Stimulated activated naive CD4-positive, alpha-beta T cell treated with Interleukin-2 at 50 U/mL for 16 hours (primary cell): ENCODE measurements around the gene DTX1.

ENCODE experiments used
- DNase-seq: peaks from one replicate; lab custom pipeline; 2025; lab: John Stamatoyannopoulos, UW

DTX1 gene

DNA sequence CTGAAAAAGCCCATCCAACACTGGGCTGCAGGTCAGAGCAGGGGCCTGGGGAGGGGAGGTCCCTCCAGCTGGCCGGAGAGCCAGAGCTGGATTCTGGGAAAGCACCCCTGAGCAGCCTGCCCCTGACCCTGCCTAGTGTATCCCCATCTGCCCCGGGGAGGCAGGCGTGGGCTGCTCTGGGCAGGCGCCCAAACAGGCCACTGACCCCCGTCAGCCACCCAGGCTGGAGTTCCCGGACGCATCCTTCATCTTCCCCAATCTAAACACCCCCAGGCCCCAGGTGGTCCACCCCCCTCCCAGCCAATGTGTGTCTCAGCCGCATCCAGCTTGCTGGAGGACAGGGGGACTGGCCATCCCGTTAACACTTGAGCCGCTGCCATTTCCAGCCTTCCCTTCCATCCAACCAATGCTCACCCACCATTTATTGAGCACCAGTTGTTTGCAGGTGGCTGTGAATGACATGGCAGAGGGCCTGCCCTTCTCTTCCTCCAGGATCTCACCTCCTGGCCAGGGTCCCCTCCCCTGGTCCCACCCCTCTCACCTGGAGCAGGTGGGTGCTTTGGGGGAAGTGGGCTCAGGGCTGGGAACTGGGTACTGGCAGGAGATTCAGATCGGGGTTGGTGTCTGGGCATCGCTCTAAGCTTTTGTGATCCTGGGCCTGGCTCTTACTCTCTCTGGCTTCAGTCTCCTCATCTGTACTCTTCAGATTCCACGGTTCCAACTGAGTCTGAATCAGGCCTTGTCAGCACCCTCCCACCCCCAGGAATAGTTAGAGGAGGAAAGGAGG lies 743 bp upstream of the DTX1 start:
- DNase-seq: no peak

GRCh38 chr12:113056381-113056630 lies 224 bp upstream of the DTX1 start:
- DNase-seq: no peak

DNA sequence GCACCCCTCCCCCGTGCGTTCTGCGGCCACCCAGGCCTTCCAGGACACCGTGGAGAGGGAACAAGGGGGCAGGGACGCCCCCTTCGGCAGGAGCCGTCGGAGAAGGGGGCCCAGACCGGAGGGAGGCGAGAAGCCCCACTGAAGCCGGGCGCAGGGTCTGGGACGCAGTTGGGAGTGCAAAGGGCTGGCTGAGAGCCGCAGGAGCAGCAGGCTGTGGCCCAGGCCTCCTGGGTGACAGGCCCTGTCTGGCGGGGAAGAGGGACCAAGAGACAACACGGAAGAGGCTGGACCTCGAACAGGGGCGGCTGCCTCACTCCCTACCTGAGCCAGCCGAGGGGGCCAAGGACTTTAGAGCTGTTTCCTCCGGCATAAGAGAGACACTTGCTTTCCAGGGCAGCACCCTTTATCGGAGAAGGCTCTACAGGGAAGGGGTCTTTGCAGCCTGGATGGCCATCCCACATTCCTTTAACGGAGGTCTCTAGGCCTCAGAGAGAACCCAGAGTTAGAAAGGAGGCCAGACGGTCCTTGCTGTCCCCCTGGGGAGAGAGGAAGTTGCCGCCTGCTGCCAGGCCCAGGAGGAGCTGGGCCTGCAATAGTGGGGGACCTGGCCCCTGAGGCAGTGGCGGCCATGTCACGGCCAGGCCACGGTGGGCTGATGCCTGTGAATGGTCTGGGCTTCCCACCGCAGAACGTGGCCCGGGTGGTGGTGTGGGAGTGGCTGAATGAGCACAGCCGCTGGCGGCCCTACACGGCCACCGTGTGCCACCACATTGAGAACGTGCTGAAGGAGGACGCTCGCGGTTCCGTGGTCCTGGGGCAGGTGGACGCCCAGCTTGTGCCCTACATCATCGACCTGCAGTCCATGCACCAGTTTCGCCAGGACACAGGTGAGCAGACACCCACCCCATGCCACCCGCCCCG lies 1.3 kb downstream of the DTX1 start:
- DNase-seq: no peak

- no peak for DNase-seq
Observed at GRCh38 chr12:113058553-113058952, 2.0 kb downstream of the DTX1 start.

DNA sequence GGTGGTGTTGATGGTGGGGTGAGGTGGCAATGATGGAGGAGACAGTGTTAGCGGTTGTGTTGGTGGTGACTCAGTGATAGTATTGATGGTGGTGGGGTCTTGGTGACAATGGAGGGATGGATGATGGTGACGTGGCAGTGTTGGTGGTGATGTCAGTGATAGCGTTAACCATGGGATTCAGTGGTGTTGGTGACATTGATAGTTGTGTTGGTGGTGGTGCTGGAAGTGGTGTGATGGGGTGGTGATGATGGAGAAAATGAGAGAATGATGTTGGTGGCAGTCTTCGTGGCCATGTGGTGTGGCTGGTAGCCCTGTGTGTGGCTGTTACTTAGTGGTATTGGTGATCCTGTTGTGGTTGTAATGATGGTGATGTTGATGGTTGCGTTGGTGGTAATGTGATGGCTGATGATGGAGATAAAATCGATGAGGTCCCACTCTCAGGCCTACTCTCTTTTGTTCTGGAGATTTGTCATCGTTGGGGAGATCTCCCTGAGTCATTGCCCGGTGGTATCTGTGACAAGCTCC lies 2.6 kb downstream of the DTX1 start:
- DNase-seq: no peak

DNA sequence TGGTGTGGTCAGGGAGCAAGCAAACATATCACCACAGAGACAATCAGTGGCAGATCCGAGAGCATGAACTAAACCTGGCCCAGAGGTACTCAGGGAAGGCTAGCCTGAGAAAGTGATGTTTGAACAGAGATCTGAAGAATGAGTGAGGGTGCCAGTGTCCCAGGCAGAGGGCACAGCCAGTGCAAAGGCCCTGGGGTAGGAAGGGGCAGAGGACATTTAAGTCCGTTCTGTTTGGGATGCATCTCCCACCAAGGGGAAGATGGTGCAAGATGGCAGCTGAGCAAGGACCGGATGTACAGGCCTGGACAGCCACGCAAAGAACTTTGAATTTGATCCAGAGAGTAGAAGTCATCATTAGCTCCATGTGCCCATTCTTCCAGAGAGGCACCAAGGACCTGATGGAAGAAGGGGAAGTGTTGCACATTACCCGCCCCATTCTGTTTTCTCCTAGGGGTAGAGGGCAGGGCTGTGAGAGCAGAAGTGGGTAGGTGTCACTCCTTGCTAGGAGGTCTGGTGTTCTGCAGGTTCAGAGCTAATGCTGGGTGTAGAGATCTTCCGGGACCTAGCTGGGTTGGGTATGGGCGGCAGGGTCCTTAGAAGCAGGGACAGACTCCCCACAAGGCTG lies 3.9 kb downstream of the DTX1 start:
- no peak for DNase-seq

GRCh38 chr12:113061061-113061694 lies 4.6 kb downstream of the DTX1 start:
- DNase-seq: no peak

- DNase-seq: no peak
Observed at GRCh38 chr12:113062502-113063395, 6.2 kb downstream of the DTX1 start.

DNA sequence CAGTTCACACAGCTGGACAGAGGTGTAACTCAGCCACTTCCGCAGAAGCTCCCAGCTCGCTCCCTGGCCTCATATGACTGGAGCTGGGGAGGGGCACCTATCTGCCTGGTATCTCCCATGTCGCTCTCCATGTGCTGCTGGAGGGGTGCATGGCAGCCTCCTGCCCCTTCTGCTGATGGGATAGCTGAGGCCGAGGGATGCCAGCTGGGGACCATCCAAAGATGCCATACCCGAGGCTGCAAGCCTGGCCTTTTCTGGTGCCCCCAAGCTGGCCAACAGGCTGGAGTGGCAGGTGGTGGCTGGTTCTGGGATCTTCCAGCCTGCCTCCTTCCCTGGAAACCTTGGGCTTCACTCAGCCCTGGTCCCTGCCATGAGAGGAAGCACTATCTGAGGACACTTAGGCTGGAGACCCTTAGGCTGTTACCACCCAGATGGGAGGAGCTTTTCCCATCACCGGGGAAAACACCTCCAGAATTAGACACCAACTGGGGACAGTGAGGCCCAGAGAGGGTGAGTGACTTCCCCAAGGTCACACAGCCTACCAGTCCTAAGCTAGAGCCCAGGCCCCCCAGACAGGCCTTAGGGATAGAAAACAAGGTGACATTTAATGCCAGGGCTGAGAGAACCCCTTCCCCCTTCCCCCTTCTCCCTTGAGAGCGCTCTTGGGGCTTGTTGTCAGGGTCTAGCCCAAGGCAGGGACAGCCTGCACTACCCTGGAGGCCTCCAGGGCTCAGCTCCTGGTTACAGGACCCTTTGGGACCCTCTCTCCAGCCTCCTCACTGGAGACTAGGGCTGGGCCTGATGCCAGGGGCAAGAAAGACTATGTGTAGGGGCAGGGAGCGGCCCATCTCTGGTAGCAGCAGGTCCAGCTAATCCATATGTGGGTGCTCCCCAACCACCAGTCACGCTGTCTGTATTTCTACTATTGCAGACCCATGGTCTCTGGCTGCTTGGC lies 7.1 kb downstream of the DTX1 start:
- no peak for DNase-seq

DNA sequence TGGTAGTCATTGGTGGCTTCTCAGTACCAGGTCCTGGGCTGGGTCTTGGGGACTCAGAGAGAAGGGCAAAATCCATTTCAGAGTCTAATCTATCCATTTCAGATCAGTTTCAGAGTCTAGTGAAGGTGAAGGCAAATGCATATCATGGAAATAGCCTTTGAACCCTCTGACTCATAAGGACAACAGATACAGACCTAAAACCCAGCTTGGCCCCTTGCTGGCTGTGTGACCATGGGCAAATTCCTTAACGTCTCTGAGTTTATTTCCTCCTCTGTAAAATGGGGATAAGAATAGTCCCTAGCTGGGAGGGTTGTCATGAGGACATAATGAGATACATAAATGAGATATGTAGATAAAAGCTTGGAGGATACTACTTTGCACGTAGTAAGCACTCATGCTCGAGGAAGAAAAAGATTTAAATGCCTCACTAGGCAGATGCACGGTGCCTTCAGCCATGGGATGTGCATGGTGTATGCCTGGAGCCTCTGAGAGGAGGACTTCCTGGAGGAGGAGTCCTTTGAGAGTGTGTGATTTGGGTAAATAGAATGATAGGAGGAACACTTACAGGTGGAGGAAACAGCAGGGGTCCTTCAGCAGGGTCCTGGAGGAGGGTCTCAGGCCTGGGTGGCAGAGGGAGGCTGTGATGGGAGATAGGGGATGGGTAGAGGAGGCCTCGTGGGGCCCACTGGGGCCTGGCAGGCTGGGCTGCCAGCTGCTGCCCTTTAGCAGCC lies 8.0 kb downstream of the DTX1 start:
- no peak for DNase-seq

DNA sequence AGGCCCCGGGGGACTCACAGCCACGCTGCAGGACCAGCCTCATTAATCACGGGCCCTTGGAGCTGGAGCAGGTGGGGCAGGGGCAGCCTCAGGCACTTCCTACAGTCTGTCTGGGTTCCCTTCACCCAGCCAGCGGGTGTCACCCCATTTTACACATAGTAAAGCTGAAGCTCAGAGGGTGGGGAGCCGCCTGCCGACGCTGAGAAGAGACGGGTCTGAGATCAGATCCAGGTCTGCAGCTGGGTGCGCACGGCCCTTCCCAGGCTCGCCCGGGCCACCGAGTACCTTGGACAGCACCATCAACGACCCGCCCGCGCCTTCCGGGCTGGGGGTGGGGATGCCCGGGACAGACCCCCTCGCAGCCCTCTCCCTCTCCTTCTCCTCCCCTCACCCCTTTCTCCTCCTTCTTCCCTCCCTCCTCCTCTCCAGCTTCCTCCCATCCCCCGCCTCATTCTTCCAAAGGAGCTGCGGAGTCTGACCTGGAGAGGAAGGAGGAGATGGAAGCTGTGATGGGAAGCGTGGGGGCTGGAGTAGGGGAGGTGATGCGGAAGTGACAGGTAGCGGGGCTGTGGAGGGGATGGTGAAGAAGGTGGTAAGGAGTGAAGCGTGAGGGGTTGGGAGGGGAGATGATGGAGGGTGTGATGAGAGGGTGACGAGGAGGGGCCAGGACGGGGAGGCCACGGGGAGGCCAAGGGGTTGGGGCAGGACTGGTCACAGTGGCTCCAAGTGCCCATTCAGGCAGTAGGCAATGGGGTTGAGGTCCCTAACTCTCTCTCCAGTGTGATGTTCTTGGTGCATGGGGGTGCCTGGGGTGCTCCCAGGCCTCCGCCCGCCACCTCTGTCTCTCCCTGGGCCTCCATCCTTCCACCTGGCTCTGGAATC lies 8.8 kb downstream of the DTX1 start:
- no peak for DNase-seq

DNA sequence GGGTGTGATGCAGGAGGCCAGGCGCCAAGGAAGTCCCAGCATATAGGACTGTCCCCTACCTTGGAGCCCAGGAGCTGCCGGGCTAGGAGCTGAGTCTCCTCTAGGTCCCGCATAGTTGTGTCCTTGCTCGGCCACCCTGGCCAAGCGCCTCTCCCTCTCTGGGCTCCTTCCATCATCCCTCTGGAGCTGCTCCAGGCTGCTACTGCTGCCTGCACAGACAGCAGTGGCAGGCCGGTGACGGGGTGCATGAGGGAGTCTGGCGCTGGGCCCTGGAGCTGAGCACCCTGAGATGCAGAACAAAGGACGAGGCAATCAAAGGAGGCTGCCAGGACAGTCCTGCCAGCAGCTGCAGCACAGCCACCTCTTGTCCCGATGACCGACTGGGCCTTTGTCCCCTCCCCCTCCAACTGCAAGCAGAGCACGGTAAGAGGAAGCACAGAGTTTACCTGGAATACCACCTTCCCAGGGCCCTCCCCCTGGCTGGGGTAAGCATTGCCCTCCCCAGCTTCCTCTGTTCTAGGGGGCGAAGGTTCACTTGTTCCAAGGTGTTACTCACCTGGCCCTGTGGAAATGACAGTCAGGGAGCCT lies 10.4 kb downstream of the DTX1 start:
- DNase-seq: no peak

GRCh38 chr12:113067987-113068935 lies 11.7 kb downstream of the DTX1 start:
- no peak for DNase-seq

GRCh38 chr12:113069149-113069548 lies 12.6 kb downstream of the DTX1 start:
- no peak for DNase-seq

DNA sequence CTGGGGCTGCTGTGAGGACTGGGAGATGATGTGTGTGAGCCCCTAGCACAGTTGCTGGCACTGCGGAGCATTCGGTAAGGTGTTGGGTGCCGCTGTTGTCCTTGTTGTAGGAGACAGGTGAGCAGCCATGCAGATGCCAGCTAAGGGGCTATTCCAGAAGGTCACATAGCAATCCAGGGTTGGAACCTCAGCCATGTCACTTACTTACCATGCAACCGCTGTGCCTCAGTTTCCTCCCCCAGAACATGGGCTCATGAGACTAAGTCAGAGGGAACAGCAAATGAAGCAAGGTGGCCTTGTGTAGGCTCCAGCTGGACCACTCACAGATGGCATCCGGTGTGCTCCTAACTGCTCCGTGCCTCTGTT lies 13.2 kb downstream of the DTX1 start:
- DNase-seq: no peak

GRCh38 chr12:113070117-113070906 lies 13.8 kb downstream of the DTX1 start:
- no peak for DNase-seq
